A549 (cell line): ENCODE measurements around the gene FAM241B. TPM values are rescaled to one million over a fixed set of nuclear protein-coding genes. Genes with fewer than 3 reads are reported as not detected.

Source experiments
- ATAC-seq, 2 experiments: fragments of 200-7000 bp in 1 of 2; fragments of >200 bp in 1 of 2; cut with Nextera tagmentation in 1 of 2; cut with Tn5 transposase in 1 of 2; 3 replicates each; pipeline versions ENCODE4 v1.8.0 to v1.9.1; 2018 to 2020; ENCODE audit warnings: mild to moderate bottlenecking in 1 of 2, moderate library complexity in 1 of 2
- CTCF ChIA-PET: fragments of 300-600 bp; sonication (Branson Sonifier 250); formaldehyde crosslinking; extraction: SDS; loops from one replicate; lab custom pipeline; 2021; ENCODE audit warnings: antibody characterized with exemption, inconsistent platforms; lab: Yijun Ruan, JAX
- POLR2A ChIA-PET: fragments of 350-600 bp; formaldehyde crosslinking; extraction: SDS; loops from one replicate; lab custom pipeline; 2021; ENCODE audit warnings: antibody characterized with exemption, inconsistent platforms; lab: Yijun Ruan, JAX
- DNase-seq, 2 experiments: peaks; one replicate each; pipeline versions ENCODE4 v3.0.0 to v3.0.0-alpha.2; 2011 to 2016; ENCODE audit warnings: low read depth in 1 of 2, low spot score in 1 of 2
- FAIRE-seq: peaks from 2 replicates; lab custom pipeline; 2011; peaks lifted over from hg19 to GRCh38; lab: Jason Lieb, UNC
- H3K27ac ChIP-seq, 2 experiments: fragments of >200 bp; sonication (Bioruptor Twin); formaldehyde crosslinking; 3 replicates each; pipeline ENCODE4 v1.5.1; 2016 to 2017
- H3K4me1 ChIP-seq: fragments of >200 bp; sonication (Bioruptor Twin); formaldehyde crosslinking; 3 replicates; pipeline ENCODE4 v1.6.1; 2016
- H3K4me2 ChIP-seq: fragments of >200 bp; sonication (Bioruptor Twin); formaldehyde crosslinking; 3 replicates; pipeline ENCODE4 v1.6.1; 2016
- H3K4me3 ChIP-seq: fragments of >200 bp; sonication (Bioruptor Twin); formaldehyde crosslinking; 3 replicates; pipeline ENCODE4 v1.5.1; 2016
- H3K9me3 ChIP-seq: fragments of >200 bp; sonication (Bioruptor Twin); formaldehyde crosslinking; 3 replicates; pipeline ENCODE4 v1.6.1; 2016
- CHD2 ChIP-seq: fragments of 150-350 bp; IDR thresholded peaks from 2 replicates; pipeline ENCODE4 v1.6.1; 2014; ENCODE audit warnings: low read length; ENCODE audit not compliant: partially characterized antibody
- EHF ChIP-seq: fragments of 250-450 bp; sonication (Bioruptor Pico); IDR thresholded peaks from 2 replicates; pipeline ENCODE4 v1.5.0; 2020; ENCODE audit warnings: mild to moderate bottlenecking
- ESRRA ChIP-seq: fragments of 150-350 bp; IDR thresholded peaks from 2 replicates; pipeline ENCODE4 v1.6.1; 2014; ENCODE audit warnings: mild to moderate bottlenecking, low read length, borderline replicate concordance
- FOSL2 ChIP-seq, 2 experiments: fragments of 450-650 bp in 1 of 2; fragments of >200 bp in 1 of 2; sonication (Bioruptor Twin) in 1 of 2; formaldehyde crosslinking; IDR thresholded peaks; 2 replicates each; pipeline versions ENCODE4 v1.5.0 to v1.6.1; 2016 to 2020; ENCODE audit warnings: mild to moderate bottlenecking in 1 of 2, moderate library complexity in 1 of 2
- FOXS1 ChIP-seq: fragments of 250-450 bp; sonication (Bioruptor Pico); IDR thresholded peaks from 2 replicates; pipeline ENCODE4 v1.5.0; 2020; ENCODE audit warnings: mild to moderate bottlenecking, moderate library complexity
- HES2 ChIP-seq: fragments of >200 bp; sonication (Bioruptor Twin); formaldehyde crosslinking; IDR thresholded peaks from 2 replicates; pipeline ENCODE4 v1.6.1; 2016
- HEYL ChIP-seq: fragments of 250-450 bp; sonication (Bioruptor Pico); IDR thresholded peaks from 2 replicates; pipeline ENCODE4 v1.8.0; 2021; ENCODE audit warnings: mild to moderate bottlenecking, moderate library complexity
- JUNB ChIP-seq: fragments of >200 bp; sonication (Bioruptor Twin); formaldehyde crosslinking; IDR thresholded peaks from 2 replicates; pipeline ENCODE4 v1.6.1; 2016
- MYC ChIP-seq: IDR thresholded peaks from 2 replicates; pipeline ENCODE4 v1.6.1; 2012; ENCODE audit warnings: mild to moderate bottlenecking, inconsistent platforms, low read length, improper control_type of control experiment, borderline replicate concordance
- NFE2L2 ChIP-seq: fragments of 150-350 bp; conservative IDR thresholded peaks from 2 replicates; pipeline ENCODE4 v1.6.1; 2014; ENCODE audit warnings: low read length
- PBX3 ChIP-seq: IDR thresholded peaks from 2 replicates; pipeline ENCODE4 v1.6.1; 2012
- RAD21 ChIP-seq, 2 experiments: fragments of >200 bp in 1 of 2; sonication (Bioruptor Twin) in 1 of 2; formaldehyde crosslinking in 1 of 2; IDR thresholded peaks in 1 of 2; conservative IDR thresholded peaks in 1 of 2; 2 replicates in 1 of 2; 3 replicates in 1 of 2; pipeline ENCODE4 v1.6.1; 2012 to 2018; ENCODE audit warnings: inconsistent platforms in 1 of 2
- SMC3 ChIP-seq: fragments of >200 bp; sonication (Bioruptor Twin); formaldehyde crosslinking; IDR thresholded peaks from 3 replicates; pipeline ENCODE4 v1.6.1; 2018; ENCODE audit warnings: inconsistent platforms
- SREBF2 ChIP-seq: fragments of 450-650 bp; IDR thresholded peaks from 2 replicates; pipeline ENCODE4 v1.6.1; 2014; ENCODE audit warnings: mild to moderate bottlenecking, moderate library complexity
- TP53 ChIP-seq: fragments of 250-450 bp; sonication (Bioruptor Pico); IDR thresholded peaks from 2 replicates; pipeline ENCODE4 v1.5.0; 2021; ENCODE audit warnings: mild to moderate bottlenecking, moderate library complexity
- ZFP36 ChIP-seq: fragments of 450-650 bp; IDR thresholded peaks from 2 replicates; pipeline ENCODE4 v1.6.1; 2014; ENCODE audit warnings: borderline replicate concordance; ENCODE audit not compliant: partially characterized antibody
- ZNF302 ChIP-seq: fragments of 250-450 bp; sonication (Bioruptor Pico); IDR thresholded peaks from 2 replicates; pipeline ENCODE4 v1.9.0; 2021; ENCODE audit warnings: inconsistent platforms, mild to moderate bottlenecking, moderate library complexity
- WGBS: methylation state at CpG from one replicate; pipeline ENCODE4 v1.1.6; 2017; ENCODE audit errors: missing lambda C conversion rate; 5-methylcytosine and 5-hydroxymethylcytosine counted together
- polyA plus RNA-seq, 4 experiments: library from polyadenylated mRNA; depleted of rRNA in 3 of 4; stranded (reverse); fragments of >200 nt; fragmentation: RNase III in 1 of 4; extraction: RNeasy Plus Mini Kit Qiagen cat#74134 plus additional on column Dnase treatment in 1 of 4; gene quantifications; 2 replicates in 3 of 4; 3 replicates in 1 of 4; pipeline ENCODE4 v1.2.3, GENCODE V29; 2011 to 2017
- TF ChIP-seq, protein P1 (sequence below): fragments of 250-450 bp; sonication (Bioruptor Pico); IDR thresholded peaks from 2 replicates; pipeline ENCODE4 v1.5.0; 2020; ENCODE audit warnings: low read depth, mild to moderate bottlenecking, moderate library complexity
- TF ChIP-seq, protein P2 (sequence below): fragments of 250-450 bp; sonication (Bioruptor Pico); IDR thresholded peaks from 2 replicates; pipeline ENCODE4 v1.5.0; 2021; ENCODE audit warnings: mild to moderate bottlenecking, moderate library complexity, borderline replicate concordance
- TF ChIP-seq, protein P3 (sequence below): IDR thresholded peaks from 2 replicates; pipeline ENCODE4 v1.6.1; 2012; ENCODE audit warnings: low read depth, borderline replicate concordance

FAM241B gene
- polyA plus RNA-seq, 2 of the 4 experiments (the other 2 are of a cell fraction): 22.8 to 23.8 TPM

GRCh38 chr10:69666756-69667155 lies 36.7 kb downstream of the FAM241B start:
- Histone ChIP-seq H3K27ac (no peak overlapping the region), H3K4me1 (no peaks in the 10 kb centered on the region), H3K4me3 (no peak overlapping the region), H3K9me3 (0 out of 3 replicates have a peak, but pooled peaks cover 2% of the 10 kb centered on the region), H3K4me2 (no peak overlapping the region)
- ATAC-seq: no peak
- POLR2A ChIA-PET: no interaction called here
- no peak for FAIRE-seq
- CTCF ChIA-PET: interaction anchor here (0.8 to 26.8 kb wide), 3 partner anchors 24 to 449 kb away, joined by 3 to 331 read pairs (median 14); no protein-coding TSS in a partner anchor
- WGBS: 44% methylated on average over 4 of the region's 4 CpGs
- DNase-seq: no peak
- no peak for TF ChIP-seq PBX3
- no peak for TF ChIP-seq ZNF302

GRCh38 chr10:69668721-69669120 lies 38.7 kb downstream of the FAM241B start:
- 17% methylated on average over 5 of the region's 5 CpGs for WGBS
- ATAC-seq: 0 out of 6 replicates have a peak, but pooled peaks of 1 of the 2 experiments have one; percentile 30

DNA sequence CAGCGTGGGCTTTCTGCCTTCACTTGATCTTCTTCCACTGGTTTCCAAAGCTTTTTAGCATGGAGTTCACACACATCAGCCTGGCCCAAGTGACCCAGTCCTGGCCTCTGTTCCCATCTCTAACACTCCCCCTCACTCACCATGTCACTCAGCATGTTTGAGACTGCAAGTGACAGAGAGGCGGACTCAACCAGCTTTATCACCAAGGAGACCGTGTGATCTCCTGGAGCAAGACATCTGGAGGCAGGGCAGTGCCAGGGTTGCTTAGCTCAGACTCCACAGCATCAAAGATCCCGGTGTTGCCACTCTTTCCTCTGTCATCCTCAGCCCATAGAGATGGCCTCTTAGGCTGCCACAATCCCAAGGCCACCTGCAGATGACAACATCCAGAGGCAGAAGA lies 39.4 kb downstream of the FAM241B start:
- DNase-seq (no peak), ATAC-seq (no peak), FAIRE-seq (no peak)
- TF ChIP-seq, protein P1, sequence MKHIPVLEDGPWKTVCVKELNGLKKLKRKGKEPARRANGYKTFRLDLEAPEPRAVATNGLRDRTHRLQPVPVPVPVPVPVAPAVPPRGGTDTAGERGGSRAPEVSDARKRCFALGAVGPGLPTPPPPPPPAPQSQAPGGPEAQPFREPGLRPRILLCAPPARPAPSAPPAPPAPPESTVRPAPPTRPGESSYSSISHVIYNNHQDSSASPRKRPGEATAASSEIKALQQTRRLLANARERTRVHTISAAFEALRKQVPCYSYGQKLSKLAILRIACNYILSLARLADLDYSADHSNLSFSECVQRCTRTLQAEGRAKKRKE (CRISPR knock-in tag): no peak
- TF ChIP-seq SMC3: no peak
- no peak for TF ChIP-seq MYC
- TF ChIP-seq PBX3: no peak
- TF ChIP-seq TP53: no peak
- no peak for TF ChIP-seq JUNB
- TF ChIP-seq FOXS1 (CRISPR knock-in tag): no peak
- TF ChIP-seq NFE2L2: no peak
- TF ChIP-seq, protein P2, sequence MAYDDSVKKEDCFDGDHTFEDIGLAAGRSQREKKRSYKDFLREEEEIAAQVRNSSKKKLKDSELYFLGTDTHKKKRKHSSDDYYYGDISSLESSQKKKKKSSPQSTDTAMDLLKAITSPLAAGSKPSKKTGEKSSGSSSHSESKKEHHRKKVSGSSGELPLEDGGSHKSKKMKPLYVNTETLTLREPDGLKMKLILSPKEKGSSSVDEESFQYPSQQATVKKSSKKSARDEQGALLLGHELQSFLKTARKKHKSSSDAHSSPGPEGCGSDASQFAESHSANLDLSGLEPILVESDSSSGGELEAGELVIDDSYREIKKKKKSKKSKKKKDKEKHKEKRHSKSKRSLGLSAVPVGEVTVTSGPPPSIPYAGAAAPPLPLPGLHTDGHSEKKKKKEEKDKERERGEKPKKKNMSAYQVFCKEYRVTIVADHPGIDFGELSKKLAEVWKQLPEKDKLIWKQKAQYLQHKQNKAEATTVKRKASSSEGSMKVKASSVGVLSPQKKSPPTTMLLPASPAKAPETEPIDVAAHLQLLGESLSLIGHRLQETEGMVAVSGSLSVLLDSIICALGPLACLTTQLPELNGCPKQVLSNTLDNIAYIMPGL (CRISPR knock-in tag): no peak
- no peak for TF ChIP-seq EHF (CRISPR knock-in tag)
- TF ChIP-seq CHD2: no peak
- TF ChIP-seq HEYL (CRISPR knock-in tag): no peak
- TF ChIP-seq FOSL2 (IDR thresholded peaks at IDR 0.05): no peak
- no peak for TF ChIP-seq FOSL2 (CRISPR knock-in tag; IDR thresholded peaks at IDR 0.05)
- TF ChIP-seq ESRRA: no peak
- TF ChIP-seq RAD21 (conservative IDR thresholded peaks at IDR 0.05 in 1 of 2, IDR thresholded peaks at IDR 0.05 in 1 of 2): no peak
- no peak for TF ChIP-seq ZFP36
- TF ChIP-seq, protein P3, sequence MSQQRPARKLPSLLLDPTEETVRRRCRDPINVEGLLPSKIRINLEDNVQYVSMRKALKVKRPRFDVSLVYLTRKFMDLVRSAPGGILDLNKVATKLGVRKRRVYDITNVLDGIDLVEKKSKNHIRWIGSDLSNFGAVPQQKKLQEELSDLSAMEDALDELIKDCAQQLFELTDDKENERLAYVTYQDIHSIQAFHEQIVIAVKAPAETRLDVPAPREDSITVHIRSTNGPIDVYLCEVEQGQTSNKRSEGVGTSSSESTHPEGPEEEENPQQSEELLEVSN: no peak
- no peak for TF ChIP-seq SREBF2
- 0 out of 3 replicates have a peak, but pooled peaks cover 2% of the 10 kb centered on the region for H3K9me3 ChIP-seq
- no peaks in the 10 kb centered on the region for H3K4me1 ChIP-seq
- no peak overlapping the region for H3K4me2 ChIP-seq
- CTCF ChIA-PET: interaction anchor here (1.0 to 26.8 kb wide), 8 partner anchors 17 to 132 kb away, joined by 3 to 331 read pairs (median 4); no protein-coding TSS in a partner anchor
- no peak overlapping the region for H3K4me3 ChIP-seq
- WGBS: 27% methylated on average over 4 of the region's 4 CpGs
- POLR2A ChIA-PET: no interaction called here
- H3K27ac ChIP-seq: no peak overlapping the region

More at GRCh38 chr10:69668721-69669120, 38.7 kb downstream of the FAM241B start:
- POLR2A ChIA-PET: no interaction called here
- FAIRE-seq: no peak
- Histone ChIP-seq H3K4me2 (no peak overlapping the region), H3K27ac (no peak overlapping the region), H3K9me3 (0 out of 3 replicates have a peak, but pooled peaks cover 2% of the 10 kb centered on the region), H3K4me3 (no peak overlapping the region)
- CTCF ChIA-PET: interaction anchor here (1.0 to 26.8 kb wide), 5 partner anchors 26 to 132 kb away, joined by 3 to 331 read pairs (median 5); no protein-coding TSS in a partner anchor
- TF ChIP-seq, protein P3: no peak
- TF ChIP-seq HES2 (no peak), EHF (CRISPR knock-in tag) (no peak)
- TF ChIP-seq, all 56 proteins: peak for 0
- no peaks in the 10 kb centered on the region for H3K4me1 ChIP-seq
- DNase-seq: no peak
